Progenitor cell of endocrine pancreas (in vitro differentiated cells): ENCODE measurements around the gene C16orf90. TPM values are rescaled to one million over a fixed set of nuclear protein-coding genes. Genes with fewer than 3 reads are reported as not detected.

Source experiments
- DNase-seq: peaks from one replicate; pipeline ENCODE4 v3.0.0; 2021; ENCODE audit warnings: low spot score; ENCODE audit not compliant: unreplicated experiment
- H3K27ac Mint-ChIP-seq: 2 replicates; pipeline ENCODE4 v1.8.0; 2021; ENCODE audit warnings: mild to moderate bottlenecking, moderate library complexity, mixed read lengths
- H3K27me3 Mint-ChIP-seq: 2 replicates; pipeline ENCODE4 v1.8.0; 2021; ENCODE audit warnings: mixed read lengths
- H3K36me3 Mint-ChIP-seq: 2 replicates; pipeline ENCODE4 v1.8.0; 2022; ENCODE audit warnings: mixed read lengths; ENCODE audit not compliant: insufficient read depth
- H3K4me1 Mint-ChIP-seq: 2 replicates; pipeline ENCODE4 v1.8.0; 2021; ENCODE audit warnings: low read depth, mixed read lengths
- H3K4me3 Mint-ChIP-seq: 2 replicates; pipeline ENCODE4 v1.8.0; 2021; ENCODE audit warnings: low read depth, mild to moderate bottlenecking, moderate library complexity, mixed read lengths
- H3K9me3 Mint-ChIP-seq: 2 replicates; pipeline ENCODE4 v1.8.0; 2021; ENCODE audit warnings: low read depth, mixed read lengths
- CTCF ChIP-seq: fragments of 200-600 bp; sonication (generic); IDR thresholded peaks from one replicate; pipeline ENCODE4 v1.5.0; 2021; ENCODE audit warnings: antibody characterized with exemption, mild to moderate bottlenecking; ENCODE audit not compliant: unreplicated experiment
- total RNA-seq: library from RNA; stranded (reverse); gene quantifications from 2 replicates; pipeline ENCODE4 v1.2.1, GENCODE V29; 2021

Gene C16orf90
- total RNA-seq, 1 donor from 2014 or later = not detected

DNA sequence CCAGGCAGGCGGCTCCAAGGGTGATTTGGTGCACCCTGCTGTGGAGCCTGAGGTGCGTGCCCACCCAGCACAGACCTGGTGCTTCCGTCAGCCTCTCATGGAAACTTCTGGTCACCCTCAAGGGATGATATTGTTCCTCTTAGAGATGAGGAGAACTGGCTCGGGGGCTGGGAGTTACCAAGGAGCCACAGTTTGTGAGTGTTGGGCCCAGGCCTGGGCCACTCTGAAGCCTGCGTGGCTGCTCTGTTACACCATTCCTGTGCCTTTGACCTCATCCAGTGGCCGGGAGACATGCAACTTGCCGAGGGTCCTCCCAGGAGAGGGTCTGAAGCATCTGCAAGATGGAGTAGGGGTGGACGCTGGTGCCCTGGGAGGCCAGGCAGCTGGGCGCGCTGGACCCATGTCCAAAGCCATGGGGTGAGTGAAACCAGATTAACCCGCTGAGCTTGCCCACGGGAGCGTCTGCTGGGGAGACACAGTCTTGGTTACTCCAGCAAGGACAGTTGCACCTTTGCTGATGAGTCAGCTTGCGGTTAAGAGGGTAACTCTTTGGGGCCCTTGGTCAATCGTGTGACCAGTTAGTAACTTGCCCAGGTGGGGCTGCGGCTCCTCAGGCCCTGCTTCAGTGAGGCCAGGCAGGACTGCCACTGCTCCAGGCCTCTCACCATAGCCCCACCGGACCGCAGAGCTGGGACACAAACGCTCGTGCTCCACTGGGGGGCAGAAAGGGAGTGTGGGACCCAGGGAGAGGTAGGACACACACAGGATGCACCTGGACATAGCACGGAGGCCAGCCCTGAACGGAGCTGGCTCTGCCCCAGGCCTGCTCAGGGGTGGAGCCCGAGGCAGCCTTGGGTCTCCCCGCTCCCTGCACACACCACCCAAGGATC is 7.5 kb downstream of the C16orf90 start:
- H3K4me3 Mint-ChIP-seq = no peak overlapping the region
- H3K9me3 Mint-ChIP-seq = no peaks in the 10 kb centered on the region
- no peaks in the 10 kb centered on the region for H3K27me3 Mint-ChIP-seq
- no peak for DNase-seq
- peaks cover 8% of the 10 kb centered on the region for H3K36me3 Mint-ChIP-seq
- TF ChIP-seq CTCF = no peak
- peak overlapping the region; percentile 37 for H3K27ac Mint-ChIP-seq
- H3K4me1 Mint-ChIP-seq = no peaks in the 10 kb centered on the region

- no peak for TF ChIP-seq CTCF
- Mint-ChIP-seq H3K36me3 (peaks cover 11% of the 10 kb centered on the region), H3K27ac (no peak overlapping the region), H3K4me1 (peaks cover under 1% of the 10 kb centered on the region), H3K9me3 (no peaks in the 10 kb centered on the region), H3K4me3 (no peak overlapping the region), H3K27me3 (no peaks in the 10 kb centered on the region)
- no peak for DNase-seq
Observed at GRCh38 chr16:3486506-3487215, 8.6 kb downstream of the C16orf90 start.

DNA sequence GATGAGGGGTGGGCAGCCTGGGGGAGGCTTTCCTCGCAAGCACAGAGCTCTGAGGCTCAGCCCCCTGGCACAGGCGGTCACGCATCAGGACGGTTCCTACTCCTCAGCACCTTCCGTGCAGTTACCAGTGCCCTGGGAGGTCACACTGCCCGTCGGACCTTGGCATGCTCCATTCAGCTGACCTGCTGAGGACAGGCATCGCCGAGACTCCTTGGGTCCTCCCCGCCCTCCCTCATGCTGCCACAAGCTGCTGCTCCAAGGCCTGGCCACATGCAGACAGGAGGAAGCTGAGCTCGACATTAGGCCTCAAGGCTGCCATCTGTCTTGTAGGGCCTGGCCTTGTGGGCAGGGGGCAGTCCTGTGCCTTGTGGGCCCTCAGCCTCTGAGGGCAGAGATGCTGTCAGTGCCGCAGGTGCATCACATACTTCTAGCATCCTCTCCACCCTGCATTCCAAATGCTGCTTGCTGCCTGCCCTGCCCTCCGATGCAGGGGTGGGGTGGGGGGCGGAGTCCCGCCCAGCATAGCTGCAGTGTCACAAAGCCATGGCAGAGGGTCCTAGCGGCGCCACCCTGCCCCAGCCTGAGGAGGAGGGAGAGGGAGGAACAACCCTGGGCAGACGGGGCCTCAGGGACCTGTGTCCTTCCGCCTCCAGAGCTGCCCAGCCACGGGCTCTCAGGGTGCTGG is 9.3 kb downstream of the C16orf90 start:
- TF ChIP-seq CTCF = no peak
- Mint-ChIP-seq H3K9me3 (no peaks in the 10 kb centered on the region), H3K27ac (no peak overlapping the region), H3K4me3 (no peak overlapping the region), H3K27me3 (no peaks in the 10 kb centered on the region), H3K36me3 (peaks cover 17% of the 10 kb centered on the region), H3K4me1 (peaks cover 5% of the 10 kb centered on the region)
- DNase-seq = no peak

DNA sequence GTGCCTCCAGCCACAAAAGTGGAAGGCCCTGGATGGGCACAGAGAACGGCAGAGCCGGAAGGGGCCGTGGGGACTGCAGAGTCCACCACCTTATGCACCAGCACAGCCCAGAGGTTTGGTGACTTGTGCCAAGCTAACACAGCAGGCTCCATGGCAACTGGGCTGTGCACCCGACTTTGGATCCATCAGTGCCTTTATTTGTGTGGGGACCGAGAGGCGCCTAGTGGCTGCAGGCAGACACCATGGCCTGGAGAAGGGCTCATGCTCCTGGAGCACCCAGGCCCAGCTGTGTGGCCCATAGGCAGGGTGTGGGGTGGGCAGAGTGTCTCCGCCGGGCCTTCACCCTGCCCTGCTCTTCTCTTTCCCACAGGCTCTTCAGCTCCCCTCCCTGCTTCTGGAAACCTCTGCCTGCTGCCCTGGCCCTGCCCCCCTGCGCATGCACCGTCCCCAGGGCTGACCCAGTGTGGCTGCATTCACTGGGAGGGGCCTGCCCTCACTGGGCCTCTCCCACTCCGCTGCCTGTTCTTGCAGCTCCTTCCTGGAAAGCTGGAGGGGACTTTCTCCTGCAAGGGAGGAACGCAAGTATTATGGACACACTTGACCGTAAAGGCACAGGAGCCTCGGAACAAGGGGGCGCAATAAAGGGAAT is 10.1 kb downstream of the C16orf90 start:
- no peak overlapping the region for H3K27ac Mint-ChIP-seq
- H3K4me3 Mint-ChIP-seq = no peak overlapping the region
- no peak for TF ChIP-seq CTCF
- DNase-seq = no peak
- peaks cover 7% of the 10 kb centered on the region for H3K4me1 Mint-ChIP-seq
- H3K27me3 Mint-ChIP-seq = no peaks in the 10 kb centered on the region
- peaks cover 19% of the 10 kb centered on the region for H3K36me3 Mint-ChIP-seq
- H3K9me3 Mint-ChIP-seq = no peaks in the 10 kb centered on the region
